Neural progenitor cell (in vitro differentiated cells): ENCODE results near the gene UBIAD1. TPM values are rescaled to one million over a fixed set of nuclear protein-coding genes. Genes with fewer than 3 reads are reported as not detected.

Experiments used
- DNase-seq: peaks from one replicate; pipeline ENCODE4 v3.0.0-alpha.2; 2016; ENCODE audit warnings: low spot score
- H2AFZ ChIP-seq: fragments of 200-600 bp; sonication (generic); replicated peaks from 2 replicates; pipeline ENCODE4 v1.6.1; 2016; ENCODE audit warnings: antibody characterized with exemption
- H3F3A ChIP-seq: fragments of 200-600 bp; sonication (generic); 2 replicates; pipeline ENCODE4 v1.6.1; 2016; ENCODE audit warnings: antibody characterized with exemption, low read depth
- H3K27ac ChIP-seq: fragments of 200-600 bp; sonication (generic); 2 replicates; pipeline ENCODE4 v1.5.1; 2016; ENCODE audit warnings: mild to moderate bottlenecking
- H3K27me3 ChIP-seq: fragments of 200-600 bp; sonication (generic); 2 replicates; pipeline ENCODE4 v1.6.1; 2016; ENCODE audit warnings: mild to moderate bottlenecking, moderate library complexity
- H3K36me3 ChIP-seq: fragments of 200-600 bp; sonication (generic); 2 replicates; pipeline ENCODE4 v1.5.1; 2016
- H3K4me1 ChIP-seq: fragments of 200-600 bp; sonication (generic); 2 replicates; pipeline ENCODE4 v1.6.1; 2016; ENCODE audit warnings: mixed run types
- H3K4me2 ChIP-seq: fragments of 200-600 bp; sonication (generic); 2 replicates; pipeline ENCODE4 v1.6.1; 2016
- H3K4me3 ChIP-seq: fragments of 200-600 bp; sonication (generic); 2 replicates; pipeline ENCODE4 v1.5.1; 2016
- H3K79me2 ChIP-seq: fragments of 200-600 bp; sonication (generic); 2 replicates; pipeline ENCODE4 v1.6.1; 2016; ENCODE audit warnings: low read depth
- H3K9ac ChIP-seq: fragments of 200-600 bp; sonication (generic); 2 replicates; pipeline ENCODE4 v1.6.1; 2016
- H3K9me3 ChIP-seq: fragments of 200-600 bp; sonication (generic); 2 replicates; pipeline ENCODE4 v1.5.1; 2016; ENCODE audit warnings: low read depth
- H4K20me1 ChIP-seq: fragments of 200-600 bp; sonication (generic); 2 replicates; pipeline ENCODE4 v1.6.1; 2016; ENCODE audit warnings: low read depth
- H3K27ac Mint-ChIP-seq: 3 replicates; pipeline ENCODE4 v1.8.0; 2021; ENCODE audit warnings: mixed read lengths
- H3K27me3 Mint-ChIP-seq: 2 replicates; pipeline ENCODE4 v1.8.0; 2022; ENCODE audit warnings: low read depth, mild to moderate bottlenecking, inconsistent platforms, moderate library complexity, mixed read lengths; ENCODE audit not compliant: insufficient read depth
- H3K36me3 Mint-ChIP-seq: 3 replicates; pipeline ENCODE4 v1.8.0; 2021; ENCODE audit warnings: mixed read lengths
- H3K4me1 Mint-ChIP-seq: 3 replicates; pipeline ENCODE4 v1.8.0; 2021; ENCODE audit warnings: mixed read lengths
- H3K4me3 Mint-ChIP-seq: 3 replicates; pipeline ENCODE4 v1.8.0; 2021; ENCODE audit warnings: mild to moderate bottlenecking, moderate library complexity, mixed read lengths
- H3K9me3 Mint-ChIP-seq: 3 replicates; pipeline ENCODE4 v1.8.0; 2020; ENCODE audit warnings: mixed read lengths
- EZH2 ChIP-seq: fragments of 200-600 bp; sonication (generic); IDR thresholded peaks from 2 replicates; pipeline ENCODE4 v1.6.1; 2017; ENCODE audit warnings: antibody characterized with exemption, mild to moderate bottlenecking, moderate library complexity
- EZH2phosphoT487 ChIP-seq: fragments of 200-600 bp; sonication (generic); IDR thresholded peaks from 2 replicates; pipeline ENCODE4 v1.6.1; 2017; ENCODE audit warnings: antibody characterized with exemption
- total RNA-seq: library from RNA; depleted of rRNA; stranded (reverse); fragments of >200 nt; gene quantifications from 2 replicates; pipeline ENCODE4 v1.2.3, GENCODE V29; 2015; ENCODE audit warnings: low replicate concordance
- TF ChIP-seq, protein P1 (sequence below): fragments of 200-600 bp; sonication (generic); IDR thresholded peaks from 2 replicates; pipeline ENCODE4 v1.5.1; 2017; ENCODE audit warnings: antibody characterized with exemption, mild to moderate bottlenecking

The UBIAD1 gene
- total RNA-seq, 1 donor from 2014 or later = 11.0 TPM

DNA sequence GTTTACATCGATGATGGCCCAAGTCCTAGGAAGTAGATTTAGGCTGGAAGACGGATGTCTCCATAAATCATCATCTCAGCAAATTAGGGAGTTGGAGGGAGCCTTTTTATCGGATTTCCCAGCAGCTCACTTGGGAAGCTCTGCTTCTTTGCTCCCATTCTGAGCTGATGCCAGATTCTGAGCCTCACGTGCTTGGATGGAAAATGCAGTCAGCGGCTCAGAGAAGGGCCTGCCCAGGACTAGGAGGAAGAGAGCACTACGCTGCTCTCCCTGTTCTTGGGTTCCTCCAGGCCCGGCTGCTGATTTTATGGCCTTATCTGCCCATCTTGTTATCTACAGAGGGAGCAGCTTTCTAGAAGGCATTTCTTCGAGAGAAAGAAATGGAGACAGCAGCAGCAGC, 42.0 kb downstream of the UBIAD1 start:
- no peaks in the 10 kb centered on the region for H3K36me3 Mint-ChIP-seq
- Histone ChIP-seq H3K27me3 (no peaks in the 10 kb centered on the region), H3F3A (peaks cover 10% of the 10 kb centered on the region), H3K9ac (no peak overlapping the region), H3K4me3 (no peak overlapping the region), H3K4me1 (peaks cover 15% of the 10 kb centered on the region), H3K79me2 (no peaks in the 10 kb centered on the region), H3K9me3 (no peaks in the 10 kb centered on the region), H2AFZ (no peak overlapping the region), H3K36me3 (no peaks in the 10 kb centered on the region), H4K20me1 (no peaks in the 10 kb centered on the region), H3K4me2 (no peak overlapping the region), H3K27ac (no peak overlapping the region)
- H3K9me3 Mint-ChIP-seq = no peaks in the 10 kb centered on the region
- H3K4me1 Mint-ChIP-seq = peaks cover 32% of the 10 kb centered on the region
- TF ChIP-seq, protein P1, sequence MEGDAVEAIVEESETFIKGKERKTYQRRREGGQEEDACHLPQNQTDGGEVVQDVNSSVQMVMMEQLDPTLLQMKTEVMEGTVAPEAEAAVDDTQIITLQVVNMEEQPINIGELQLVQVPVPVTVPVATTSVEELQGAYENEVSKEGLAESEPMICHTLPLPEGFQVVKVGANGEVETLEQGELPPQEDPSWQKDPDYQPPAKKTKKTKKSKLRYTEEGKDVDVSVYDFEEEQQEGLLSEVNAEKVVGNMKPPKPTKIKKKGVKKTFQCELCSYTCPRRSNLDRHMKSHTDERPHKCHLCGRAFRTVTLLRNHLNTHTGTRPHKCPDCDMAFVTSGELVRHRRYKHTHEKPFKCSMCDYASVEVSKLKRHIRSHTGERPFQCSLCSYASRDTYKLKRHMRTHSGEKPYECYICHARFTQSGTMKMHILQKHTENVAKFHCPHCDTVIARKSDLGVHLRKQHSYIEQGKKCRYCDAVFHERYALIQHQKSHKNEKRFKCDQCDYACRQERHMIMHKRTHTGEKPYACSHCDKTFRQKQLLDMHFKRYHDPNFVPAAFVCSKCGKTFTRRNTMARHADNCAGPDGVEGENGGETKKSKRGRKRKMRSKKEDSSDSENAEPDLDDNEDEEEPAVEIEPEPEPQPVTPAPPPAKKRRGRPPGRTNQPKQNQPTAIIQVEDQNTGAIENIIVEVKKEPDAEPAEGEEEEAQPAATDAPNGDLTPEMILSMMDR = no peak
- no peak for TF ChIP-seq EZH2phosphoT487
- TF ChIP-seq EZH2 = no peak
- peaks cover 7% of the 10 kb centered on the region for H3K27me3 Mint-ChIP-seq
- H3K27ac Mint-ChIP-seq = no peak overlapping the region
- no peak overlapping the region for H3K4me3 Mint-ChIP-seq
- no peak for DNase-seq

DNA sequence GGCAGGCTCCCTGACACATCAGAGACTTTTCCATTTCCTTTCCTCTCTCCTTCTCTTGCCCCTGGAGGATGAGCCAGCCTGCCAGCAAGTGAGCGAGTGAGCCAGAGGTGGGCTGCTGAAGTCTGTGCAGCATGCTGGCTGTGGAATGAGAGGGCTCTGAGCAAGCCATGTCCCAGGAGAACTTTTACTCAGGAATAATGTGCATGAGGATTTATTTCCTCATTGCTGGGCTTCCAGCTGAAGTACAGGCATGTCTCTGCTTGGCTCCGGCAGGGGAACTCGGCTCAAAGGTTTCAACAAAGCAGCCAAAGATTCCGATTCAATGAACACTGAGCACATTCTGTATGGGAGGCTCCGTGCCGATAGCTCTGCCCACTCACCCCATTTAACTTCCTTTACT, 43.7 kb downstream of the UBIAD1 start:
- DNase-seq = no peak
- Mint-ChIP-seq H3K27me3 (peaks cover 5% of the 10 kb centered on the region), H3K4me1 (peaks cover 29% of the 10 kb centered on the region), H3K27ac (peak overlapping the region; percentile 70), H3K9me3 (no peaks in the 10 kb centered on the region), H3K36me3 (no peaks in the 10 kb centered on the region), H3K4me3 (no peak overlapping the region)
- TF ChIP-seq EZH2phosphoT487 (no peak), EZH2 (no peak)
- TF ChIP-seq, protein P1 = no peak
- Histone ChIP-seq H2AFZ (peak overlapping the region; percentile 57), H3K4me1 (peaks cover 10% of the 10 kb centered on the region), H3K36me3 (no peaks in the 10 kb centered on the region), H3K79me2 (no peaks in the 10 kb centered on the region), H3K4me2 (peak overlapping the region; percentile 24), H3K27me3 (no peaks in the 10 kb centered on the region), H4K20me1 (no peaks in the 10 kb centered on the region), H3K4me3 (no peak overlapping the region), H3K9me3 (no peaks in the 10 kb centered on the region), H3K27ac (no peak overlapping the region), H3F3A (peaks cover 6% of the 10 kb centered on the region), H3K9ac (no peak overlapping the region)

DNA sequence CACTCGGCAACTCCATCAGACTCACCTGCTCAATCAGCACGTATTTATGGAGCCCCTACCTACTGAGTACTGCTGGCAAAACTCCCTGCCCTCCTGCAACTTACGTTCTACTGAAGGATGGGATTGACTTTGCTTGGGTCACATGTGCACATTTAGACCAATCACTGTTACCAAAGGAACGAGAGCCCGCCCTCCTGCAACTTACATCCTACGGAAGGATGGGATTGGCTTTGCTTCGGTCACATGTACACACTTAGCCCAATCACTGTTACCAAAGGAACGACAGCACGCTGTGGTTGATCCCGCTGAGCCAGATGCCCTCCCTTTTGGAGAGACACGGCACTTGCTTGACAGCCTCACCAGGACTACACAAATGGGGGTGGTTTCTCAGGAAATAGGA, 46.0 kb downstream of the UBIAD1 start:
- DNase-seq = no peak
- Histone ChIP-seq H3K9me3 (no peaks in the 10 kb centered on the region), H4K20me1 (no peaks in the 10 kb centered on the region), H3F3A (no peaks in the 10 kb centered on the region), H3K79me2 (no peaks in the 10 kb centered on the region), H2AFZ (no peak overlapping the region), H3K27ac (no peak overlapping the region), H3K27me3 (no peaks in the 10 kb centered on the region), H3K4me1 (no peaks in the 10 kb centered on the region), H3K4me3 (no peak overlapping the region), H3K36me3 (no peaks in the 10 kb centered on the region), H3K9ac (no peak overlapping the region), H3K4me2 (no peak overlapping the region)
- Mint-ChIP-seq H3K36me3 (no peaks in the 10 kb centered on the region), H3K27me3 (peaks cover 3% of the 10 kb centered on the region), H3K9me3 (no peaks in the 10 kb centered on the region), H3K4me1 (peaks cover 23% of the 10 kb centered on the region), H3K4me3 (no peak overlapping the region), H3K27ac (no peak overlapping the region)
- TF ChIP-seq, protein P1 = no peak
- TF ChIP-seq EZH2 (no peak), EZH2phosphoT487 (no peak)
